ENCODE data around the gene SEPHS2.

DNA sequence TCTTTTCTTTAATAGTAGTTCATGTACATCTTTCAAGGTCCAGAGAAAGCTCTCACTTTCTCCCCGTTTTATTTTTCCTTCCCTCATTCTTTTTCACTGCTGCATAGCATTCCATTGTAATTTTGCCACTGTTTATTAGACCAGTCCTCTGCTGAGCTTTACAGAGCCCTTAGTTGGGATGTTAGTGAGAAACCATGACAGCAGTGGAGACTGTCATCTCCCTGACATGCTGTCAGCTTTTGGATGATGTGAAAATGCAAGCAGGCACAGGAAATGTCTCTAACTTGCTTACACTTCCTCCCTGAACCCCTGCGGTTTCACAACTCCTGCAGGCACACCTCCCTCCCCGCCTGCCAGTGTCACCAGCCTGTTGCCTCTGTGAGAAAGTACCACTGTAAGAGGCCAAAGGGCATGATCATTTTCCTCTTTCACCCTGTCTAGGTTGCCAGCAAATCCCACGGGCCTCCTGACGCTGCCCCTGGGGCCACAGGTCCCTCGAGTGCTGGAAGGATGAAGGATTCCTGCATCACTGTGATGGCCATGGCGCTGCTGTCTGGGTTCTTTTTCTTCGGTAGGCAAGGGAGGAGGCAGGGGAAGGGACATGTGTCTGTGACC lies 26.8 kb upstream of the SEPHS2 start, which contains the start of gene ITGAL:
- TF ChIP-seq POLR2A (IDR thresholded peaks at IDR 0.05), result no peak
- no peak for TF ChIP-seq CTCF (IDR thresholded peaks at IDR 0.05)
